Stomach (tissue), 9 donors: ENCODE results near the gene AKT1. TPM values are rescaled to one million over a fixed set of nuclear protein-coding genes. Genes with fewer than 3 reads are reported as not detected.

Experiments used
- DNase-seq, 2 donors: peaks; one replicate each; pipeline versions ENCODE4 v3.0.0 to v3.0.0-alpha.2; 2013 to 2019
- H3K27ac ChIP-seq, 5 donors: fragments of 200-600 bp in 4 of 5; sonication (generic) in 4 of 5; one replicate each; pipeline ENCODE4 v1.5.1; 2013 to 2019; ENCODE audit warnings: mild to moderate bottlenecking in 1 of 5, moderate library complexity in 1 of 5
- H3K27me3 ChIP-seq, 3 donors: fragments of 200-600 bp; sonication (generic); one replicate each; pipeline ENCODE4 v1.5.1; 2017 to 2019; ENCODE audit warnings: mixed run types in 1 of 3
- H3K36me3 ChIP-seq, 4 donors: fragments of 200-600 bp; sonication (generic); 1 replicate in 3 of 4; 2 replicates in 1 of 4; pipeline ENCODE4 v1.5.1; 2016 to 2019
- H3K4me1 ChIP-seq, 4 donors: fragments of 200-600 bp; sonication (generic); one replicate each; pipeline ENCODE4 v1.5.1; 2016 to 2019
- H3K4me3 ChIP-seq, 4 donors: fragments of 200-600 bp; sonication (generic) in 3 of 4; one replicate each; pipeline ENCODE4 v1.5.1; 2016 to 2019; ENCODE audit warnings: mild to moderate bottlenecking in 1 of 4
- H3K9me3 ChIP-seq, 4 donors: fragments of 200-600 bp; sonication (generic); one replicate each; pipeline ENCODE4 v1.5.1; 2016 to 2019
- CTCF ChIP-seq, 7 experiments: fragments of 450-650 bp in 4 of 7; fragments of 200-600 bp in 3 of 7; sonication (generic) in 3 of 7; IDR thresholded peaks; one replicate each; pipeline ENCODE4 v1.5.1; 2016 to 2019; ENCODE audit warnings: antibody characterized with exemption in 7 of 7, control low read depth in 2 of 7, mild to moderate bottlenecking in 1 of 7
- EP300 ChIP-seq: sonication (generic); formaldehyde crosslinking; IDR thresholded peaks from one replicate; pipeline ENCODE4 v1.6.1; 2017; ENCODE audit warnings: antibody characterized with exemption
- POLR2A ChIP-seq, 4 donors: fragments of 450-650 bp; IDR thresholded peaks; one replicate each; pipeline ENCODE4 v1.6.1; 2016; ENCODE audit warnings: antibody characterized with exemption in 4 of 4, control low read depth in 2 of 4, mild to moderate bottlenecking in 1 of 4, moderate library complexity in 1 of 4
- POLR2AphosphoS5 ChIP-seq, 3 donors: sonication (generic); formaldehyde crosslinking; IDR thresholded peaks; one replicate each; pipeline ENCODE4 v1.6.1; 2016; ENCODE audit warnings: antibody characterized with exemption in 3 of 3
- WGBS, 5 donors: extraction: QIAGEN DNeasy Blood & Tissue Kit in 3 of 5; methylation state at CpG; one replicate each; pipeline versions ENCODE4 v1.1.5 to v1.1.7; 2013 to 2018; 5-methylcytosine and 5-hydroxymethylcytosine counted together
- intact Hi-C: fragments of 100-400 bp; cut with DNase I; formaldehyde crosslinking; loops from one replicate; pipeline ENCODE4 v1.15.1; 2023; ENCODE audit warnings: low total_unique reads
- polyA plus RNA-seq, 3 donors: library from polyadenylated mRNA; stranded (reverse); fragments of 200-250 nt; gene quantifications; one replicate each; pipeline ENCODE4 v1.2.3, GENCODE V29; 2013
- total RNA-seq, 5 donors: library from RNA; depleted of rRNA; stranded (reverse); fragments of >200 nt; gene quantifications; one replicate each; pipeline versions ENCODE4 v1.1.0 to v1.2.3, GENCODE V29; 2014 to 2016
- donor health status: healthy with polysubstance abuse.
- donor health status: Bipolar disorder and iron deficiency.
- donor health status: healthy.

AKT1 gene
- total and polyA plus RNA-seq, 8 donors = 85.2 to 292 (median 113) TPM

GRCh38 chr14:104799244-104800014, 3.9 kb upstream of the AKT1 start:
- Histone ChIP-seq H3K27me3 (no peaks in the 10 kb centered on the region), H3K27ac (peak overlapping the region; percentile 91 to 98 (median 94)), H3K9me3 (no peaks in the 10 kb centered on the region), H3K4me3 (peak overlapping the region; percentile 71 to 85 (median 76)), H3K4me1 (peaks cover 51 to 82% (median 75%) of the 10 kb centered on the region in 4 donors), H3K36me3 (no peaks in the 10 kb centered on the region)
- intact Hi-C loops = no loop called here
- TF ChIP-seq EP300 (no peak), POLR2AphosphoS5 (IDR thresholded peaks at IDR 0.05) (no peak), POLR2A (IDR thresholded peaks at IDR 0.05) (no peak), CTCF (IDR thresholded peaks at IDR 0.05) (no peak)
- DNase-seq = peak in 1 of 2 donors; percentile 87
- 38 to 58% (median 51%) methylated on average over 19 to 21 of the region's 21 CpGs for WGBS, 5 donors

- intact Hi-C loops = no loop called here
- 71 to 80% (median 77%) methylated on average over 16 of the region's 16 CpGs for WGBS, 5 donors
These were observed 3.0 kb upstream of the AKT1 start for GRCh38 chr14:104798300-104799243.

GRCh38 chr14:104797115-104798044, 1.8 kb upstream of the AKT1 start:
- no peak overlapping the region for H3K4me3 ChIP-seq
- H3K27me3 ChIP-seq = no peaks in the 10 kb centered on the region
- H3K4me1 ChIP-seq = peaks cover 60 to 82% (median 76%) of the 10 kb centered on the region in 4 donors
- 31 to 40% (median 34%) methylated on average over 7 to 18 of the region's 18 CpGs for WGBS, 5 donors
- peaks cover 0 to 3% (median 2%) of the 10 kb centered on the region in 4 donors for H3K36me3 ChIP-seq
- H3K9me3 ChIP-seq = no peaks in the 10 kb centered on the region
- peak overlapping the region; percentile 25 to 98 (median 89) for H3K27ac ChIP-seq
- DNase-seq = peak; percentile 61 to 68
- intact Hi-C loops = no loop called here
- no peak for TF ChIP-seq POLR2A (IDR thresholded peaks at IDR 0.05)
- no peak for TF ChIP-seq EP300
- no peak for TF ChIP-seq CTCF (IDR thresholded peaks at IDR 0.05)
- no peak for TF ChIP-seq POLR2AphosphoS5 (IDR thresholded peaks at IDR 0.05)

More at GRCh38 chr14:104798300-104799243, 3.0 kb upstream of the AKT1 start:
- Histone ChIP-seq H3K36me3 (no peaks in the 10 kb centered on the region), H3K9me3 (no peaks in the 10 kb centered on the region), H3K4me3 (no peak overlapping the region), H3K4me1 (peaks cover 58 to 82% (median 76%) of the 10 kb centered on the region in 4 donors), H3K27ac (peak overlapping the region; percentile 61 to 98 (median 94)), H3K27me3 (no peaks in the 10 kb centered on the region)
- TF ChIP-seq POLR2AphosphoS5 (IDR thresholded peaks at IDR 0.05) (no peak), EP300 (no peak), POLR2A (IDR thresholded peaks at IDR 0.05) (no peak), CTCF (IDR thresholded peaks at IDR 0.05) (no peak)
- no peak for DNase-seq
